ENCODE results near the gene CDHR5.

GRCh38 chr11:605286-606129, 19.2 kb downstream of the CDHR5 start:
- no peak for TF ChIP-seq EP300 (IDR thresholded peaks at IDR 0.05; ENCODE audit: low read depth)
- no peak for TF ChIP-seq CTCF (IDR thresholded peaks at IDR 0.05)
